Peyer's patch (tissue), 4 donors: ENCODE results near the gene LDLRAD4. TPM values are rescaled to one million over a fixed set of nuclear protein-coding genes. Genes with fewer than 3 reads are reported as not detected.

Source experiments
- DNase-seq, 3 donors: peaks; one replicate each; pipeline ENCODE4 v3.0.0-alpha.2; 2017 to 2019
- H3K27ac ChIP-seq, 4 donors: fragments of 200-600 bp; sonication (generic); one replicate each; pipeline ENCODE4 v1.5.1; 2016 to 2019
- H3K27me3 ChIP-seq, 2 donors: fragments of 200-600 bp; sonication (generic); one replicate each; pipeline ENCODE4 v1.5.1; 2019
- H3K36me3 ChIP-seq, 3 donors: fragments of 200-600 bp; sonication (generic); one replicate each; pipeline ENCODE4 v1.5.1; 2016 to 2019
- H3K4me1 ChIP-seq, 4 donors: fragments of 200-600 bp; sonication (generic); one replicate each; pipeline ENCODE4 v1.5.1; 2016 to 2019
- H3K4me3 ChIP-seq, 4 donors: fragments of 200-600 bp; sonication (generic); 1 replicate in 3 of 4; 2 replicates in 1 of 4; pipeline ENCODE4 v1.5.1; 2016 to 2019; ENCODE audit warnings: mild to moderate bottlenecking in 1 of 4
- H3K9me3 ChIP-seq, 4 donors: fragments of 200-600 bp; sonication (generic); one replicate each; pipeline ENCODE4 v1.5.1; 2016 to 2019; ENCODE audit warnings: mild to moderate bottlenecking in 1 of 4
- CTCF ChIP-seq, 6 experiments: fragments of 450-650 bp in 4 of 6; fragments of 200-600 bp in 2 of 6; sonication (generic) in 1 of 6; IDR thresholded peaks; one replicate each; pipeline ENCODE4 v1.5.1; 2017 to 2019; ENCODE audit warnings: antibody characterized with exemption in 6 of 6, mild to moderate bottlenecking in 3 of 6, moderate library complexity in 1 of 6
- POLR2A ChIP-seq, 2 donors: fragments of 450-650 bp; IDR thresholded peaks; one replicate each; pipeline ENCODE4 v1.5.1; 2017; ENCODE audit warnings: antibody characterized with exemption in 2 of 2, mild to moderate bottlenecking in 2 of 2, moderate library complexity in 2 of 2
- total RNA-seq, 4 donors: library from RNA; depleted of rRNA; stranded (reverse); fragments of >200 nt; gene quantifications; one replicate each; pipeline ENCODE4 v1.1.0, GENCODE V29; 2016

LDLRAD4 gene
- total RNA-seq, 4 donors from 2014 or later = 24.8 to 128 (median 50.0) TPM

GRCh38 chr18:13451213-13451540, 232.6 kb downstream of the LDLRAD4 start:
- Histone ChIP-seq H3K4me1 (peaks cover 0 to 15% (median 3%) of the 10 kb centered on the region in 4 donors), H3K9me3 (no peaks in the 10 kb centered on the region), H3K36me3 (no peaks in the 10 kb centered on the region), H3K4me3 (no peak overlapping the region), H3K27me3 (no peaks in the 10 kb centered on the region), H3K27ac (no peak overlapping the region)
- no peak for TF ChIP-seq POLR2A (IDR thresholded peaks at IDR 0.05)
- TF ChIP-seq CTCF (IDR thresholded peaks at IDR 0.05) = no peak
- DNase-seq = no peak

GRCh38 chr18:13451661-13452387, 233.3 kb downstream of the LDLRAD4 start:
- Histone ChIP-seq H3K27me3 (no peaks in the 10 kb centered on the region), H3K27ac (no peak overlapping the region), H3K4me1 (peaks cover 0 to 15% (median 3%) of the 10 kb centered on the region in 4 donors), H3K4me3 (no peak overlapping the region), H3K36me3 (no peaks in the 10 kb centered on the region), H3K9me3 (no peaks in the 10 kb centered on the region)
- no peak for DNase-seq
- no peak for TF ChIP-seq POLR2A (IDR thresholded peaks at IDR 0.05)

GRCh38 chr18:13452388-13452811, 233.8 kb downstream of the LDLRAD4 start:
- no peak for DNase-seq
- H3K4me3 ChIP-seq = no peak overlapping the region
- no peaks in the 10 kb centered on the region for H3K9me3 ChIP-seq
- H3K27me3 ChIP-seq = no peaks in the 10 kb centered on the region
- no peak overlapping the region for H3K27ac ChIP-seq
- TF ChIP-seq POLR2A (IDR thresholded peaks at IDR 0.05) (no peak), CTCF (IDR thresholded peaks at IDR 0.05) (no peak)
- no peaks in the 10 kb centered on the region for H3K36me3 ChIP-seq
- H3K4me1 ChIP-seq = peaks cover 0 to 11% (median 3%) of the 10 kb centered on the region in 4 donors

- Histone ChIP-seq H3K27ac (no peak overlapping the region), H3K4me1 (peaks cover 0 to 11% (median 3%) of the 10 kb centered on the region in 4 donors), H3K9me3 (no peaks in the 10 kb centered on the region), H3K4me3 (no peak overlapping the region), H3K36me3 (no peaks in the 10 kb centered on the region), H3K27me3 (no peaks in the 10 kb centered on the region)
- no peak for TF ChIP-seq POLR2A (IDR thresholded peaks at IDR 0.05)
- no peak for TF ChIP-seq CTCF (IDR thresholded peaks at IDR 0.05)
- DNase-seq = no peak
Observed at GRCh38 chr18:13452871-13453680, 234.5 kb downstream of the LDLRAD4 start.

- Histone ChIP-seq H3K4me3 (no peak overlapping the region), H3K4me1 (peaks cover 0 to 11% (median 3%) of the 10 kb centered on the region in 4 donors), H3K9me3 (no peaks in the 10 kb centered on the region), H3K36me3 (no peaks in the 10 kb centered on the region), H3K27me3 (no peaks in the 10 kb centered on the region), H3K27ac (no peak overlapping the region)
- no peak for TF ChIP-seq CTCF (IDR thresholded peaks at IDR 0.05)
- TF ChIP-seq POLR2A (IDR thresholded peaks at IDR 0.05) = no peak
- DNase-seq = no peak
Observed at GRCh38 chr18:13453714-13454113, 235.2 kb downstream of the LDLRAD4 start.
